Lower lobe of right lung (tissue), 2 donors: ENCODE data around the gene SLC38A11. TPM values are rescaled to one million over a fixed set of nuclear protein-coding genes. Genes with fewer than 3 reads are reported as not detected.

Experiments
- ATAC-seq, 2 donors: fragments of 200-7000 bp; cut with Tn5 transposase; one replicate each; pipeline ENCODE4 v1.9.1; 2020 to 2022; ENCODE audit warnings: mild to moderate bottlenecking in 2 of 2, moderate library complexity in 2 of 2
- DNase-seq: peaks from one replicate; pipeline ENCODE4 v3.0.0-alpha.2; 2020
- H3K27ac ChIP-seq: fragments of 200-600 bp; one replicate; pipeline ENCODE4 v1.8.0; 2022
- H3K27me3 ChIP-seq: fragments of 200-600 bp; one replicate; pipeline ENCODE4 v1.8.0; 2022; ENCODE audit warnings: low read depth
- H3K36me3 ChIP-seq: fragments of 200-600 bp; one replicate; pipeline ENCODE4 v1.8.0; 2022; ENCODE audit warnings: mild to moderate bottlenecking
- H3K4me1 ChIP-seq: fragments of 200-600 bp; one replicate; pipeline ENCODE4 v1.8.0; 2022
- H3K4me3 ChIP-seq: fragments of 200-600 bp; one replicate; pipeline ENCODE4 v1.8.0; 2022; ENCODE audit warnings: mild to moderate bottlenecking
- H3K9me3 ChIP-seq: fragments of 200-600 bp; one replicate; pipeline ENCODE4 v1.8.0; 2022
- CTCF ChIP-seq: fragments of 200-600 bp; IDR thresholded peaks from one replicate; pipeline ENCODE4 v1.8.0; 2022; ENCODE audit warnings: antibody characterized with exemption, mild to moderate bottlenecking
- intact Hi-C: fragments of 100-400 bp; cut with DNase I; formaldehyde crosslinking; loops from one replicate; pipeline ENCODE4 v1.11.0; 2022
- total RNA-seq: library from RNA; stranded (reverse); fragmentation: NEBNext Ultra II Directional; extraction: Animal tissue kit (Norgen Biotek cat#: 25700); gene quantifications from one replicate; pipeline ENCODE4 v1.2.1, GENCODE V29; 2021
- donor health status: DM: no; HTN: yes; CAD: no; lungs with severe emphysema.

SLC38A11 gene
- total RNA-seq, 1 donor from 2014 or later = 0.44 TPM

- Histone ChIP-seq H3K4me3 (no peak overlapping the region), H3K27ac (no peak overlapping the region), H3K9me3 (no peaks in the 10 kb centered on the region), H3K4me1 (peaks cover 21% of the 10 kb centered on the region), H3K36me3 (no peaks in the 10 kb centered on the region), H3K27me3 (no peaks in the 10 kb centered on the region)
- DNase-seq (no peak), ATAC-seq (no peak)
- no peak for TF ChIP-seq CTCF
- intact Hi-C loops = no loop called here
Measured at GRCh38 chr2:164847291-164847690, 108.0 kb downstream of the SLC38A11 start.

- Histone ChIP-seq H3K4me3 (no peak overlapping the region), H3K36me3 (no peaks in the 10 kb centered on the region), H3K4me1 (peaks cover 23% of the 10 kb centered on the region), H3K9me3 (no peaks in the 10 kb centered on the region), H3K27ac (no peak overlapping the region), H3K27me3 (no peaks in the 10 kb centered on the region)
- DNase-seq (no peak), ATAC-seq (no peak)
- intact Hi-C loops = no loop called here
- TF ChIP-seq CTCF = no peak
Measured at GRCh38 chr2:164846276-164846675, 109.0 kb downstream of the SLC38A11 start.

Other genes with a start within 250 kb of the SLC38A11 start
- gene COBLL1, start 113.7 kb downstream of the SLC38A11 start, total RNA-seq = 89.4 TPM
- 1.4 TPM for gene SCN3A, start 248.5 kb upstream of the SLC38A11 start, total RNA-seq